Mesendoderm (in vitro differentiated cells): Measurements from ENCODE around the gene BFSP1.
A peak's percentile ranks its signal among the peaks of the same experiment; 100 is the strongest.

Source experiments
- DNase-seq: peaks from one replicate; pipeline ENCODE4 v3.0.0; 2013
- H2AK5ac ChIP-seq: 2 replicates; pipeline ENCODE4 v1.6.1; 2013; ENCODE audit warnings: low read length, inconsistent platforms
- H2BK120ac ChIP-seq: 2 replicates; pipeline ENCODE4 v1.6.1; 2013; ENCODE audit warnings: low read depth, mild to moderate bottlenecking, low read length, moderate library complexity, mixed read lengths
- H2BK15ac ChIP-seq: replicated peaks from 2 replicates; pipeline ENCODE4 v1.6.1; 2013; ENCODE audit warnings: low read depth, mild to moderate bottlenecking, moderate library complexity
- H2BK5ac ChIP-seq: 2 replicates; pipeline ENCODE4 v1.6.1; 2013; ENCODE audit warnings: low read length, inconsistent platforms
- H3K18ac ChIP-seq: 2 replicates; pipeline ENCODE4 v1.6.1; 2013; ENCODE audit warnings: mild to moderate bottlenecking, low read length, mixed read lengths
- H3K23ac ChIP-seq: one replicate; pipeline ENCODE4 v1.6.1; 2013; ENCODE audit warnings: low read length
- H3K27ac ChIP-seq: 2 replicates; pipeline ENCODE4 v1.5.1; 2013; ENCODE audit warnings: low read depth, mild to moderate bottlenecking, inconsistent platforms, low read length, moderate library complexity
- H3K27me3 ChIP-seq: 2 replicates; pipeline ENCODE4 v1.6.1; 2013; ENCODE audit warnings: low read length, control low read depth, mild to moderate bottlenecking, inconsistent platforms; ENCODE audit not compliant: insufficient read depth, poor library complexity
- H3K36me3 ChIP-seq: 2 replicates; pipeline ENCODE4 v1.6.1; 2013; ENCODE audit warnings: low read length, inconsistent platforms; ENCODE audit not compliant: control insufficient read depth, insufficient read depth
- H3K4ac ChIP-seq: one replicate; pipeline ENCODE4 v1.6.1; 2013; ENCODE audit warnings: low read depth, mild to moderate bottlenecking, low read length, moderate library complexity
- H3K4me1 ChIP-seq: 2 replicates; pipeline ENCODE4 v1.6.1; 2013; ENCODE audit warnings: low read depth, low read length, inconsistent platforms; ENCODE audit not compliant: control insufficient read depth
- H3K4me2 ChIP-seq: 2 replicates; pipeline ENCODE4 v1.6.1; 2013; ENCODE audit warnings: low read length
- H3K4me3 ChIP-seq: 2 replicates; pipeline ENCODE4 v1.5.1; 2013; ENCODE audit warnings: mild to moderate bottlenecking, low read length
- H3K56ac ChIP-seq: one replicate; pipeline ENCODE4 v1.6.1; 2013; ENCODE audit warnings: low read length
- H3K79me1 ChIP-seq: 2 replicates; pipeline ENCODE4 v1.6.1; 2013; ENCODE audit warnings: low read length, inconsistent platforms
- H3K79me2 ChIP-seq: 2 replicates; pipeline ENCODE4 v1.6.1; 2013; ENCODE audit warnings: mild to moderate bottlenecking, low read length; ENCODE audit not compliant: control insufficient read depth, insufficient read depth
- H3K9ac ChIP-seq: 2 replicates; pipeline ENCODE4 v1.6.1; 2013; ENCODE audit warnings: low read length, inconsistent platforms
- H4K5ac ChIP-seq: one replicate; pipeline ENCODE4 v1.6.1; 2013; ENCODE audit warnings: low read length
- H4K8ac ChIP-seq: one replicate; pipeline ENCODE4 v1.6.1; 2013; ENCODE audit warnings: low read depth, mild to moderate bottlenecking, control low read depth, low read length, moderate library complexity
- whole genome bisulfite sequencing: extraction: QIAGEN DNeasy Blood & Tissue Kit; methylation state at CpG from one replicate; pipeline ENCODE4 v1.1.7; 2013; ENCODE audit warnings: low lambda C conversion rate, missing lambda C conversion rate; ENCODE audit not compliant: insufficient coverage; ENCODE audit errors: extremely low coverage; 5-methylcytosine and 5-hydroxymethylcytosine counted together

BFSP1 gene

GRCh38 chr20:17568045-17568788, 37.0 kb upstream of the BFSP1 start:
- Histone ChIP-seq H4K5ac (no peak overlapping the region), H3K27ac (peak overlapping the region; percentile 96)
- WGBS, result no CpG with 5 or more reads among the region's 6 CpGs

DNA sequence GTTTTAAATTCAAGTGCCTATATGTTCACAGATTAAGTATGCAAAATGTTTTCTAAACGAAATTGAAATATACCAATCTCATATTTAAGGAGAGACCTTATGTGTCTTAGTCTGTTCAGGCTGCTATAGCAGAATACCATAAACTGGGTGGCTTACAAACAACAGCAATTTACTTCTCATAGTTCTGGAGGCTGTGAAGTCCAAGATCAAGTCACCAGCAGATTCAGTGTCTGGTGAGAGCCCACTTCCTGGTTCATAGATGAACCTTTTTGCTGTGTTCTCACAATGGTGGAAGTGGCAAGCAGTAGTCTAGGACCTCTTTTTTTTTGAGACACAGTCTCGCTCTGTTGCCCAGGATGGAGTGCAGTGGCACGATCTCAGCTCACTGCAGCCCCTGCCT, 35.2 kb upstream of the BFSP1 start:
- peaks cover 12% of the 10 kb centered on the region for H3K79me2 ChIP-seq
- H3K27ac ChIP-seq, result no peak overlapping the region
- H3K79me1 ChIP-seq, result peaks cover 2% of the 10 kb centered on the region
- H3K9ac ChIP-seq, result no peak overlapping the region
- no peak overlapping the region for H3K4me3 ChIP-seq
- no peak overlapping the region for H3K18ac ChIP-seq
- no peak overlapping the region for H3K23ac ChIP-seq
- no peak overlapping the region for H2BK120ac ChIP-seq
- H2BK5ac ChIP-seq, result no peak overlapping the region
- no peak overlapping the region for H4K8ac ChIP-seq
- H3K36me3 ChIP-seq, result no peaks in the 10 kb centered on the region
- no CpG with 5 or more reads among the region's 3 CpGs for WGBS
- H3K4me2 ChIP-seq, result no peak overlapping the region
- H3K4me1 ChIP-seq, result peaks cover 6% of the 10 kb centered on the region
- no peak overlapping the region for H3K4ac ChIP-seq
- no peak overlapping the region for H2BK15ac ChIP-seq
- no peak for DNase-seq
- H3K27me3 ChIP-seq, result no peaks in the 10 kb centered on the region
- H3K56ac ChIP-seq, result no peak overlapping the region
- no peak overlapping the region for H4K5ac ChIP-seq
- H2AK5ac ChIP-seq, result no peak overlapping the region

More at GRCh38 chr20:17568045-17568788, 37.0 kb upstream of the BFSP1 start:
- peak overlapping the region; percentile 9 for H2BK15ac ChIP-seq
- peaks cover 6% of the 10 kb centered on the region for H3K4me1 ChIP-seq
- H3K36me3 ChIP-seq, result no peaks in the 10 kb centered on the region
- peak; percentile 14 for DNase-seq
- peak overlapping the region; percentile 74 for H3K9ac ChIP-seq
- H3K18ac ChIP-seq, result peak overlapping the region; percentile 15
- no peaks in the 10 kb centered on the region for H3K27me3 ChIP-seq
- peak overlapping the region; percentile 13 for H2BK5ac ChIP-seq
- peak overlapping the region; percentile 56 for H3K4me2 ChIP-seq
- no peak overlapping the region for H3K4ac ChIP-seq
- H3K79me2 ChIP-seq, result peaks cover 23% of the 10 kb centered on the region
- no peak overlapping the region for H3K23ac ChIP-seq
- peak overlapping the region; percentile 76 for H3K4me3 ChIP-seq
- peak overlapping the region; percentile 91 for H3K56ac ChIP-seq
- peak overlapping the region; percentile 12 for H2AK5ac ChIP-seq
- H4K8ac ChIP-seq, result no peak overlapping the region
- no peak overlapping the region for H2BK120ac ChIP-seq
- H3K79me1 ChIP-seq, result peaks cover 2% of the 10 kb centered on the region

DNA sequence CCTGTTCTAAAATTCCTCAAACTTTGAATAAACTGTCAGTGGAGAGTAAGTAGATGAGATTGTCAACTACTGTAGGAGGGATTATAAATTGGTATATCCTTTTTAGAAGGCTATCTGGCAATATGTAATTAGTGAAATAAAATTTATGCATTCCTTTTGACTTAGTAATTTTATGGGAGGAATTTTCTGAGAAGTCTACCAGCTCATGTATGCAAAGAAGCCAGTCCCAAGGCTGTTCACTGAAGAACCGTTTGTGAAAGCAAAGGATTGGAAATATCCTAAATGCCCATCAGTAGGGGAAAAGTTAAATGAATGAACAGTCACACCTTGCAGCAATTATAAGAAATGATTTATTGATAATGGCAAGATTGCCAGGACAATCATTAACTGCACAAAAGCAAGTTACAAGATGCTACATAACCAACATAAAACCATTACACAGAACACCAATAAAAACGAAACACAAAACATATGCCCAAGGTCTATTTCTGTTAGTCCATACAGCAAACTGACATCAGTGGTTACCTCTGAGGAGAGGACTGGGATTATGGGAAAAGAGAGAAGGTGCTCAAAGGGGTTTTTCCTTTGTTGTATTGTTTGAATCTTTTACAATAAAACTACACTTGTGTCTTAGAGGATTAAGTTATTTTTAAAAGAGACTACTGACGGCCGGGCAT, 34.1 kb upstream of the BFSP1 start:
- H3K36me3 ChIP-seq, result no peaks in the 10 kb centered on the region
- H3K79me1 ChIP-seq, result no peaks in the 10 kb centered on the region
- H3K23ac ChIP-seq, result no peak overlapping the region
- no peak overlapping the region for H3K9ac ChIP-seq
- H3K4me2 ChIP-seq, result no peak overlapping the region
- peaks cover 3% of the 10 kb centered on the region for H3K79me2 ChIP-seq
- H4K5ac ChIP-seq, result no peak overlapping the region
- no peak overlapping the region for H3K4ac ChIP-seq
- no peak overlapping the region for H3K4me3 ChIP-seq
- H2AK5ac ChIP-seq, result no peak overlapping the region
- H2BK5ac ChIP-seq, result no peak overlapping the region
- H3K4me1 ChIP-seq, result peaks cover 6% of the 10 kb centered on the region
- no CpG with 5 or more reads among the region's 4 CpGs for WGBS
- no peaks in the 10 kb centered on the region for H3K27me3 ChIP-seq
- no peak overlapping the region for H3K56ac ChIP-seq
- H3K27ac ChIP-seq, result no peak overlapping the region
- no peak overlapping the region for H2BK120ac ChIP-seq
- no peak overlapping the region for H4K8ac ChIP-seq
- H2BK15ac ChIP-seq, result no peak overlapping the region
- no peak overlapping the region for H3K18ac ChIP-seq
- DNase-seq, result no peak

- Histone ChIP-seq H3K27ac (no peak overlapping the region), H3K56ac (no peak overlapping the region)
- DNase-seq, result peak; percentile 35
These were observed 31.7 kb upstream of the BFSP1 start for GRCh38 chr20:17562804-17563305.

DNA sequence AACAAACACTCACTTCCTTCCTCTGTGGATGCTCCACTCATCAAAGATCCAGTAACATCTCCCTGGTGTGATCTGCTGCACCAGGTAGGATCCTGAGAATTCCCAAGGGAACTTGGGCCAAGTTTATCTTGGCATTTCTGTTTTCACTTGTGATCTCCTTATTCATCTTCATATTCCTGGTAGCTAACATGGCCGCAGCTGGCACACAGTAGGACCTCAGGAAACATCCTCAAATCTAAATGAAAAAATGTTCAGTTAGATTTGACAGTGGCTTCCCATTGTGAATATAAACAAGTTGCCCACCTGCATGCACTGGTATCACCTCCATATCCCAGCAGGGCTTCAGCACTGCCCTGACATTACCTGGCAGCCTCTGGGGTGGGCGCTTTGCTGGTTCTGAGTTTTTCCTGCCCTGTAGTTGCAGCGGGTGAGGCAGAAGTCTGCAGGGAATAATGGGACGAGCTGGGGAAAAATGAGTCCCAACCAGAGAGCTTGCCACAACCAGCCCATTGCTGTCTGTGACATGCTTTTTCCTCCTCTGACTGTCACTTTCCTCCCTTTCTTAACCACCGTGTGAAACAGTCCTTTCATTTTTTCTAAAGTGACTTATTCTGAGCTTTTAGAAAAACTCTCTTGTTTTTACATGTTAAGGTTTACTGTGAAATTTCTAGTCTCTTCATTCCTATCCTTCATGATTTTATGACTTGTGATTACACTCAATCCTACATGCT, 29.3 kb upstream of the BFSP1 start:
- no peaks in the 10 kb centered on the region for H3K79me1 ChIP-seq
- no peaks in the 10 kb centered on the region for H3K27me3 ChIP-seq
- H3K18ac ChIP-seq, result no peak overlapping the region
- H3K56ac ChIP-seq, result no peak overlapping the region
- no peak overlapping the region for H3K9ac ChIP-seq
- H4K5ac ChIP-seq, result no peak overlapping the region
- H3K4me2 ChIP-seq, result no peak overlapping the region
- H2AK5ac ChIP-seq, result no peak overlapping the region
- H3K27ac ChIP-seq, result no peak overlapping the region
- H2BK5ac ChIP-seq, result no peak overlapping the region
- no peak overlapping the region for H4K8ac ChIP-seq
- H3K4ac ChIP-seq, result no peak overlapping the region
- H3K36me3 ChIP-seq, result no peaks in the 10 kb centered on the region
- no peak overlapping the region for H3K23ac ChIP-seq
- no peaks in the 10 kb centered on the region for H3K79me2 ChIP-seq
- H3K4me3 ChIP-seq, result no peak overlapping the region
- WGBS, result no CpG with 5 or more reads among the region's 5 CpGs
- DNase-seq, result no peak
- no peak overlapping the region for H2BK15ac ChIP-seq
- H3K4me1 ChIP-seq, result peaks cover 1% of the 10 kb centered on the region
- no peak overlapping the region for H2BK120ac ChIP-seq

More at GRCh38 chr20:17562804-17563305, 31.7 kb upstream of the BFSP1 start:
- no peaks in the 10 kb centered on the region for H3K36me3 ChIP-seq
- H3K23ac ChIP-seq, result no peak overlapping the region
- no peak overlapping the region for H3K4ac ChIP-seq
- no peak overlapping the region for H2BK5ac ChIP-seq
- peaks cover under 1% of the 10 kb centered on the region for H3K4me1 ChIP-seq
- no peak overlapping the region for H4K8ac ChIP-seq
- H3K18ac ChIP-seq, result no peak overlapping the region
- no peaks in the 10 kb centered on the region for H3K27me3 ChIP-seq
- H3K79me1 ChIP-seq, result no peaks in the 10 kb centered on the region
- H2BK15ac ChIP-seq, result no peak overlapping the region
- H3K9ac ChIP-seq, result no peak overlapping the region
- H3K4me3 ChIP-seq, result no peak overlapping the region
- H2BK120ac ChIP-seq, result no peak overlapping the region
- no peaks in the 10 kb centered on the region for H3K79me2 ChIP-seq
- no peak overlapping the region for H2AK5ac ChIP-seq
- no peak overlapping the region for H3K4me2 ChIP-seq
- H4K5ac ChIP-seq, result no peak overlapping the region
- WGBS, result no CpG with 5 or more reads among the region's 2 CpGs
